A549 (cell line): ENCODE data around the gene SUSD3. TPM values are rescaled to one million over a fixed set of nuclear protein-coding genes. Genes with fewer than 3 reads are reported as not detected.
A peak's percentile ranks its signal among the peaks of the same experiment; 100 is the strongest.

ENCODE experiments used
- ATAC-seq, 2 experiments: fragments of 200-7000 bp in 1 of 2; fragments of >200 bp in 1 of 2; cut with Nextera tagmentation in 1 of 2; cut with Tn5 transposase in 1 of 2; 3 replicates each; pipeline versions ENCODE4 v1.8.0 to v1.9.1; 2018 to 2020; ENCODE audit warnings: mild to moderate bottlenecking in 1 of 2, moderate library complexity in 1 of 2
- CTCF ChIA-PET: fragments of 300-600 bp; sonication (Branson Sonifier 250); formaldehyde crosslinking; extraction: SDS; loops from one replicate; lab custom pipeline; 2021; ENCODE audit warnings: antibody characterized with exemption, inconsistent platforms; lab: Yijun Ruan, JAX
- POLR2A ChIA-PET: fragments of 350-600 bp; formaldehyde crosslinking; extraction: SDS; loops from one replicate; lab custom pipeline; 2021; ENCODE audit warnings: antibody characterized with exemption, inconsistent platforms; lab: Yijun Ruan, JAX
- DNase-seq, 2 experiments: peaks; one replicate each; pipeline versions ENCODE4 v3.0.0 to v3.0.0-alpha.2; 2011 to 2016; ENCODE audit warnings: low read depth in 1 of 2, low spot score in 1 of 2
- FAIRE-seq: peaks from 2 replicates; lab custom pipeline; 2011; peaks lifted over from hg19 to GRCh38; lab: Jason Lieb, UNC
- H3K27ac ChIP-seq, 2 experiments: fragments of >200 bp; sonication (Bioruptor Twin); formaldehyde crosslinking; 3 replicates each; pipeline ENCODE4 v1.5.1; 2016 to 2017
- H3K4me1 ChIP-seq: fragments of >200 bp; sonication (Bioruptor Twin); formaldehyde crosslinking; 3 replicates; pipeline ENCODE4 v1.6.1; 2016
- H3K4me2 ChIP-seq: fragments of >200 bp; sonication (Bioruptor Twin); formaldehyde crosslinking; 3 replicates; pipeline ENCODE4 v1.6.1; 2016
- H3K4me3 ChIP-seq: fragments of >200 bp; sonication (Bioruptor Twin); formaldehyde crosslinking; 3 replicates; pipeline ENCODE4 v1.5.1; 2016
- H3K9me3 ChIP-seq: fragments of >200 bp; sonication (Bioruptor Twin); formaldehyde crosslinking; 3 replicates; pipeline ENCODE4 v1.6.1; 2016
- CBX2 ChIP-seq: fragments of 200-600 bp; sonication (generic); IDR thresholded peaks from 2 replicates; pipeline ENCODE4 v1.6.1; 2016; ENCODE audit warnings: low read depth, mild to moderate bottlenecking, borderline replicate concordance
- CHD2 ChIP-seq: fragments of 150-350 bp; IDR thresholded peaks from 2 replicates; pipeline ENCODE4 v1.6.1; 2014; ENCODE audit warnings: low read length; ENCODE audit not compliant: partially characterized antibody
- E2F6 ChIP-seq: IDR thresholded peaks from 2 replicates; pipeline ENCODE4 v1.6.1; 2012; ENCODE audit warnings: low read depth, borderline replicate concordance
- ESRRA ChIP-seq: fragments of 150-350 bp; IDR thresholded peaks from 2 replicates; pipeline ENCODE4 v1.6.1; 2014; ENCODE audit warnings: mild to moderate bottlenecking, low read length, borderline replicate concordance
- FOSB ChIP-seq: fragments of 250-450 bp; sonication (Bioruptor Pico); IDR thresholded peaks from 2 replicates; pipeline ENCODE4 v1.5.0; 2020; ENCODE audit warnings: mild to moderate bottlenecking, moderate library complexity
- FOSL2 ChIP-seq, 2 experiments: fragments of 450-650 bp in 1 of 2; fragments of >200 bp in 1 of 2; sonication (Bioruptor Twin) in 1 of 2; formaldehyde crosslinking; IDR thresholded peaks; 2 replicates each; pipeline versions ENCODE4 v1.5.0 to v1.6.1; 2016 to 2020; ENCODE audit warnings: mild to moderate bottlenecking in 1 of 2, moderate library complexity in 1 of 2
- FOXS1 ChIP-seq: fragments of 250-450 bp; sonication (Bioruptor Pico); IDR thresholded peaks from 2 replicates; pipeline ENCODE4 v1.5.0; 2020; ENCODE audit warnings: mild to moderate bottlenecking, moderate library complexity
- GATA3 ChIP-seq: IDR thresholded peaks from 2 replicates; pipeline ENCODE4 v1.6.1; 2012; ENCODE audit warnings: borderline replicate concordance
- HDAC2 ChIP-seq: fragments of 200-600 bp; sonication (generic); IDR thresholded peaks from 2 replicates; pipeline ENCODE4 v1.6.1; 2016
- HES2 ChIP-seq: fragments of >200 bp; sonication (Bioruptor Twin); formaldehyde crosslinking; IDR thresholded peaks from 2 replicates; pipeline ENCODE4 v1.6.1; 2016
- HEYL ChIP-seq: fragments of 250-450 bp; sonication (Bioruptor Pico); IDR thresholded peaks from 2 replicates; pipeline ENCODE4 v1.8.0; 2021; ENCODE audit warnings: mild to moderate bottlenecking, moderate library complexity
- HOXB5 ChIP-seq: fragments of 250-450 bp; sonication (Bioruptor Pico); IDR thresholded peaks from 2 replicates; pipeline ENCODE4 v1.5.0; 2020; ENCODE audit warnings: mild to moderate bottlenecking, moderate library complexity
- JUNB ChIP-seq: fragments of >200 bp; sonication (Bioruptor Twin); formaldehyde crosslinking; IDR thresholded peaks from 2 replicates; pipeline ENCODE4 v1.6.1; 2016
- KDM1A ChIP-seq: fragments of 200-600 bp; sonication (generic); IDR thresholded peaks from 2 replicates; pipeline ENCODE4 v1.6.1; 2016; ENCODE audit warnings: low read depth, mild to moderate bottlenecking
- KDM5A ChIP-seq: fragments of 200-600 bp; sonication (generic); IDR thresholded peaks from 2 replicates; pipeline ENCODE4 v1.6.1; 2016; ENCODE audit warnings: antibody characterized with exemption, mild to moderate bottlenecking
- NPAS2 ChIP-seq: fragments of 250-450 bp; sonication (Bioruptor Pico); IDR thresholded peaks from 2 replicates; pipeline ENCODE4 v1.8.0; 2022; ENCODE audit warnings: mild to moderate bottlenecking, moderate library complexity, borderline replicate concordance
- NR3C1 ChIP-seq: fragments of >200 bp; sonication (Bioruptor Twin); formaldehyde crosslinking; IDR thresholded peaks from 3 replicates; pipeline ENCODE4 v1.6.1; 2017
- SMC3 ChIP-seq: fragments of >200 bp; sonication (Bioruptor Twin); formaldehyde crosslinking; IDR thresholded peaks from 3 replicates; pipeline ENCODE4 v1.6.1; 2018; ENCODE audit warnings: inconsistent platforms
- TFCP2L1 ChIP-seq: fragments of 250-450 bp; sonication (Bioruptor Pico); IDR thresholded peaks from 2 replicates; pipeline ENCODE4 v1.5.0; 2021; ENCODE audit warnings: mild to moderate bottlenecking
- TP53 ChIP-seq: fragments of 250-450 bp; sonication (Bioruptor Pico); IDR thresholded peaks from 2 replicates; pipeline ENCODE4 v1.5.0; 2021; ENCODE audit warnings: mild to moderate bottlenecking, moderate library complexity
- ZSCAN20 ChIP-seq: fragments of 250-450 bp; sonication (Bioruptor Pico); IDR thresholded peaks from 2 replicates; pipeline ENCODE4 v1.8.0; 2022; ENCODE audit warnings: mild to moderate bottlenecking, moderate library complexity
- WGBS: methylation state at CpG from one replicate; pipeline ENCODE4 v1.1.6; 2017; ENCODE audit errors: missing lambda C conversion rate; 5-methylcytosine and 5-hydroxymethylcytosine counted together
- polyA plus RNA-seq, 4 experiments: library from polyadenylated mRNA; depleted of rRNA in 3 of 4; stranded (reverse); fragments of >200 nt; fragmentation: RNase III in 1 of 4; extraction: RNeasy Plus Mini Kit Qiagen cat#74134 plus additional on column Dnase treatment in 1 of 4; gene quantifications; 2 replicates in 3 of 4; 3 replicates in 1 of 4; pipeline ENCODE4 v1.2.3, GENCODE V29; 2011 to 2017

The SUSD3 gene
- polyA plus RNA-seq, 2 of the 4 experiments (the other 2 are of a cell fraction), result 0.27 to 0.34 TPM

- Histone ChIP-seq H3K9me3 (no peaks in the 10 kb centered on the region), H3K27ac (peak overlapping the region; percentile 76 to 95; a peak in 5 of 6 replicates), H3K4me2 (no peak overlapping the region; the same call in 2 of the 3 replicates), H3K4me3 (no peak overlapping the region), H3K4me1 (peaks cover 23% of the 10 kb centered on the region)
- WGBS, result 91% methylated on average over 10 of the region's 11 CpGs
- DNase-seq, result no peak
- no peak for FAIRE-seq
- ChIA-PET POLR2A (interaction anchor here (1.0 to 1.7 kb wide), 3 partner anchors 9 to 17 kb away, joined by 4 to 35 read pairs (median 5); partner anchors contain the start of gene NINJ1), CTCF (interaction anchor here (1.1 to 8.0 kb wide), 8 partner anchors 10 to 445 kb away, joined by 3 to 109 read pairs (median 8); partner anchors contain the start of gene NINJ1)
- ATAC-seq, result no peak
- TF ChIP-seq NPAS2 (CRISPR knock-in tag), result no peak
- no peak for TF ChIP-seq CHD2
- TF ChIP-seq KDM1A, result no peak
- TF ChIP-seq TP53 (CRISPR knock-in tag), result no peak
- TF ChIP-seq ZSCAN20, result no peak
- no peak for TF ChIP-seq HDAC2
- no peak for TF ChIP-seq E2F6
- TF ChIP-seq FOXS1 (CRISPR knock-in tag), result no peak
- TF ChIP-seq HOXB5 (CRISPR knock-in tag), result no peak
- TF ChIP-seq JUNB, result no peak
- no peak for TF ChIP-seq SMC3
- no peak for TF ChIP-seq TFCP2L1 (CRISPR knock-in tag)
- TF ChIP-seq CBX2, result no peak
- no peak for TF ChIP-seq FOSB (CRISPR knock-in tag)
Observed at GRCh38 chr9:93120846-93121315, 62.4 kb downstream of the SUSD3 start.

- CTCF ChIA-PET, result interaction anchor here (4.5 to 8.0 kb wide), 3 partner anchors 9 to 14 kb away, joined by 31 to 109 read pairs (median 42); partner anchors contain the start of gene NINJ1
- TF ChIP-seq HEYL (CRISPR knock-in tag) (no peak), KDM5A (no peak), FOXS1 (CRISPR knock-in tag) (no peak), NR3C1 (no peak)
- no peak overlapping the region for H3K4me3 ChIP-seq
- ATAC-seq (no peak), DNase-seq (no peak), FAIRE-seq (no peak)
- no peaks in the 10 kb centered on the region for H3K9me3 ChIP-seq
- H3K4me2 ChIP-seq, result no peak overlapping the region
- POLR2A ChIA-PET, result no interaction called here
- peaks cover 17% of the 10 kb centered on the region for H3K4me1 ChIP-seq
- peak overlapping the region in 1 of 2 experiments; percentile 95; a peak in 3 of 6 replicates for H3K27ac ChIP-seq
- WGBS, result 93% methylated on average over 20 of the region's 20 CpGs
Observed at GRCh38 chr9:93121316-93122241, 63.1 kb downstream of the SUSD3 start.

GRCh38 chr9:93122721-93123221 lies 64.3 kb downstream of the SUSD3 start:
- CTCF ChIA-PET, result interaction anchor here (0.9 to 8.0 kb wide), 4 partner anchors 8 to 444 kb away, joined by 4 to 42 read pairs (median 18); partner anchors contain the start of gene NINJ1

More at GRCh38 chr9:93122721-93123221, 64.3 kb downstream of the SUSD3 start:
- no peak overlapping the region for H3K4me2 ChIP-seq
- POLR2A ChIA-PET, result interaction anchor here (1.4 kb wide), 1 partner anchor 11 kb away, joined by 4 read pairs; the partner anchor contains the start of gene NINJ1
- ATAC-seq (no peak), FAIRE-seq (no peak), DNase-seq (no peak)
- TF ChIP-seq TP53 (CRISPR knock-in tag) (no peak), FOXS1 (CRISPR knock-in tag) (no peak), JUNB (no peak), HES2 (no peak), ESRRA (no peak), FOSL2 (IDR thresholded peaks at IDR 0.05) (no peak), FOSL2 (CRISPR knock-in tag; IDR thresholded peaks at IDR 0.05) (no peak), GATA3 (no peak)
- WGBS, result 87% methylated on average over 11 of the region's 14 CpGs
- H3K27ac ChIP-seq, result no peak overlapping the region
- H3K4me1 ChIP-seq, result peaks cover 17% of the 10 kb centered on the region
- H3K9me3 ChIP-seq, result no peaks in the 10 kb centered on the region
- H3K4me3 ChIP-seq, result no peak overlapping the region
